Kidney tubule cell (primary cell): ENCODE data around the gene RHOV.
"Not testable (repeated sequence)": the region's sequence is repeated elsewhere in the genome, so short reads cannot be mapped to it uniquely, and the experiment has no call there.

ENCODE experiments used
- DNase-seq: peaks from one replicate; pipeline ENCODE4 v3.0.0-alpha.2; 2018; ENCODE audit warnings: low spot score

Gene RHOV

DNA sequence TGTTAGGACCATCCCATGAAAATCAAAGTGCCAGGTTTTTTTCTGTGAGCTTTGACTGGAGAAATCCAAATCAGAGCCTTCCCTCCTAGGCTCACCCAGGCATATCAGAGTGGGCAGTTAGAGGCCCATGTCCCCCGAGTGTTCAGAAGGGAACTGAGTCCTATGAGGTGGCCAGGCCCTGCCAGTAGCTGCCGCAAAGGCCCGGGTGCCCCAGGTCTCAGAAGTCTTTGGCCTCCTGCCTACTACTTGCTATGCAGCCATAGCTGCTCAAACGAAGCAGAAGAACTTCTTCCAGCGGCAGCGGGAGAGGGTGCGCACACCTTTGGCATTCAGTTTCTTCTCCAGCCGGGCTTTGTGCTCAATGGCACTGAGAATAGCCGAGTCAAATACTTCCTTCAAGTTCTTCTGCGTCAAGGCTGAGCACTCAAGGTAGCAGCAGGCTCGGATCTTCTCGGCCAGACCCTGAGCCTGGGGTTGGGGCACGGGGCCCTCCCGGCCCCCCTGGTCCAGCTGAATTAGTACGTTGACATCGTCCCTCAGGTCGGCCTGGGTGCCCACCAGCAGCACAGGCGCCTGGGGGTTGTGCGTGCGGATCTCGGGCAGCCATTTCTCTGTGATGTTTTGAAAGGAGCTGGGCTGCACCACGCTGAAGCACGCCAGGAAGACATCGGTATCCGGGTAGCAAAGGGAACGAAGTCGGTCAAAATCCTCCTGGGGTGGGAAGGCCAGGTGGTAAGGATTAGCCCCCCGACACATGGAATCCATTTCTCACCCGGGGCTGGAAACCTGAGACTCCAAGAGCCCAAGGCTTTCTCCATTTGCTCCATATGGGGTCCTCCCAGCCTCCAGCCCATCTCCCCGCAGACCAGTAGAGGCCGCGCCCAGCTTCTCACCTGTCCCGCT, 992 bp downstream of the RHOV start:
- no peak for DNase-seq

DNA sequence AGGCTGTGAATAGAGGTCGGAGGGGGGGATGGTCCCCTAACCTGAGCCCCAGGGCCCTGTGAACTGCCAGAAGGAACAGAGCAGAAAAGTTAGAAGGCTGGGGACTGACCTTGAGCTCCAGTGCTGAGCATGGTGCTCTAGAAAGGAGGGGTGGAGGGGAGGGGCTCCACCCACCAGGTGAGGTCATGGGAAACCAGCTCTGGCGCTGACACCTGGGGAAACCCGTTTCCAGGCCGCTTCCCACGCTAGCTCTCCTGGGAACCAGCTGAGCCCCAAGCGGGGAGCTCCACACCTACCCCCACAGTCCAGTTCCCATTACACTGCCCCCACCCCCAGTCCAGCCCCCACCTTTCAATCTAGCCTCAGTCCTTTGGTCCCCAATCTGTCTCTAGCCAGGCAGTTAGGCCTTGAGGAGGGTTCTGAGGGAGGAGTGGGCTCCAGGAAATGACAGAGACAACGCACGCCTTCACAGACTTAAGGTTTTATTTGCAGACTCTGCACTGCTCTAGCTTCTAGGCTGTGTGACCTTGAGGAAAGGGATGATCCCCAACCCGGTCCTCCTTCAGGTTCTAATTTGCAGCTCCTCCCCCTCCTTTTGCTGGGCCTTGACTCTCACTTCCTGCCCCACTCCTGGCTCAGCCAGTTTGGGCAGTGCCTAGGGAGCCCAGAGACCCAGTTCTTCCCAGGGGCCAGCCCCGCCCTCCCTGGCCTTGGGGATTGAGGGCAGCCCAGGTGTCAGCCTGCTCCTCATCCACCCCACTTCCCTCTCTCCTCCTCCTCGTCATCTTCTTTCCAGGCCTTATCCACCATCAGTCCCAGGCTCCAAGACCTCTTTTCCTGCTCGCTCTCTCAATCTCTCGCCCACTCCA, 2.1 kb downstream of the RHOV start:
- peak; percentile 68 for DNase-seq

- no peak for DNase-seq
Observed at GRCh38 chr15:40870716-40871115, 3.3 kb downstream of the RHOV start.

DNA sequence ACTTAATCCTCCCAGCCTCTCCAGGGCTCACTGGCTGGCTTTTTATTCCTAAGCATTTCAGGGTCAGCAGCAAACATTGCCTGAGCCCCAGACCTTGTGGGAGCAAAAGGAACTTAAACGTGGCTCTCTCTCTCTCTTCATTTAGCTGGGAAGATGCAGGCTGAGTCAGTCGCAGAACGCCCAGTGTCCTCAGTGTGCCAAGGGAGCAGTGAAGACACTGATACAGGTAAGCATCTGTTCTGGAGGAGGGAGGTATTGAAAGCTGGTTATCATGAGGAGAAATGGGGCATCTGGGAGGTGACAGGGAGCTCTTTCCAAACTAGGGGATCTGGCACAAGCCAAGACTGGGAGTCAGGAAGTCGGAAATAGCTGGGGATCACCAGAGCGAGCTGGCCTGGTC, 4.3 kb downstream of the RHOV start:
- DNase-seq = no peak

DNA sequence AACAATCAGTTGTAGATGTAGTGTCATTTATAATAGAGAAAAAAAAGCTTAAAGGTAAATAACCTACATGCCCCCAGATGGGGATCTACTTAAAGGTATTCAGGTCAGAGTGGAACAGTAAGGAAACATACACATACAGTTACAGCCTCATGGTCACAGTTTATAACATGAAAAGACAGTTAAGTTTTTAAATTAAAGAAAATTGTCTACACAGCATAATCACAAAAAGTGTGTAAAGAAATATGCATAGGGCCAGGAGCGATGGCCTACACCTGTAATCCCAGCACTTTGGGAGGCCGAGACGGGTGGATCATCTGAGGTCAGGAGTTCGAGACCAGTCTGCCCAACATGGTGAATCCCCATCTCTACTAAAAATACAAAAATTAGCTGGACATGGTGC, 6.8 kb downstream of the RHOV start:
- no peak for DNase-seq

DNA sequence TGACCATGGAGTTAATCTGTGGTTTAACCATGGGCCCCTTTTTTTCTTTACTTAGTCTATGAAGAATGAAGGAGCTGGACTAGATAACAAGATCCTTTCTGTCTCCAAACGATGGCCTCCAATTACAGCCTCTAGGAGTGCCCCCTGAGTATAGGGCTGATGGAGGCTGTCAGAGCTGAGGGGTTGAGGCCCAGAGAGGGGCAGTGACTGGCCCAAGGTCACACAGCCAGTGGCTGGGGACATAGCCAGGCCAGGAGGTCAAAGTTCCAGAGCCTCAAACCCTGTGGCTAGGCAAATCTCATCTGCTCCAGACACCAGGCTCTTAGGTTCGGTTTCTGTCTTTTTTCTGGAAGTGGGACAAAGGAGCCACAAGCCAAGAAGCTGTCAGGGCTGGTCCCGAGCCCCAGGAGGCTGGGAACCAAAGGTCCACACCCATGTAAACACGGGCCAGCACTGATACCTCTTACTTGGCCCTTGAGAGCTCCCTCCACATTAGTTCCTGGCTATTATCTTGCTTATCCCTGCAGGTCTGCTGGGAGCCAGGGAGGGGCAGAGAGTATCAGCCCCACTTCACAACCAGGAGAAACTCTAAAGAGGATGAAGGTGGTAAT, 10.3 kb downstream of the RHOV start:
- no peak for DNase-seq

- not testable (repeated sequence) for DNase-seq
Observed at GRCh38 chr15:40861147-40861546, 12.9 kb downstream of the RHOV start.

DNA sequence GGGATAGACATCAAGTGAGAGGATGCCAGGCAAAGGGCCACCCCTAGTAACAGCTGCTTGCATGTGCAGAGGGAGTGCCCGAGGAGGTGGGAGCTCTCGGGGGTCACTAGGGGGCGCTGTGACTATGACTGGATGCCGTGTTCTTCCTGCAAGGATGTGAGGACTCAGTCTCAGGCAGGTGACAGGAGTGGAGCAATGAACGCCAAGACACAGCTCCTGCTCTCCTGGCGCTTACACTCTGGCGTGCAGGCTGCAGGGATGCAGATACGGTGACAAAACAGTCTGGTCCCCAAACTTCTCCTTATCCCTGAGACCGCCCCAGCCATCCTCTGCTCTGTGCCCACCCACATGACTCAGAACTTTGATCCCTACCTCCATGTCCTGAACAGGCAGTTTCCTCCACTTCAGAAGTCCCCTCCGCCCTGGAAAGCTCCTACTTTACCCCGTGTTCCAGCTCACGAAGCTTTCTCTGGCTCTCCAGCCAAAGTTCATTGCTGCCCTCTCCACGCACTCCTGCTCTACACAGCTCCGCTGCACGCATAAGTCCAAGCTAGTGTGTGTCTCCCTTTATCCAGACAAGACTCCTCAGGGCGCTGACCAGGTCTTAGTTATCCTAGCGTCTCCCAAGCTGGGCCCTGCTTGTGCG, 14.7 kb downstream of the RHOV start:
- peak; percentile 87 for DNase-seq

DNA sequence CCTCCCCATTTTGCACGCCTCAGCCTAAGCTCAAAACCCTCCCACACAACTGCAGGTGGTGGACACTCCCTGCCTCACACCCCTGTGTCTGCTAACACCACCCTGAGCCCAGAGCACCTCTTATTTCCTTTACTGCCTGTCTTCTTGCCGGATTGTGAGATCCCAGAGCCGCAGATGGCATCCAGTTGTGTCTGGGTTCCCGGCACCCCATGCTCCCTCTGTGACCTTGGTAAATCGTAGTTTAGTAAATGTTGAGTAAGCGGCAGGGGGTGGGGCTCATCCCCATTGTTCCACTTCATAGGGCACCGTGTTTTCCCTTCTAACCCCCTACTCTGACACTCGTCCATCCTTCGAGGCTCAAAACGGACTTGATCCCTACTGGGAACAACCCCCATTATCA, 15.3 kb downstream of the RHOV start:
- DNase-seq = no peak

DNA sequence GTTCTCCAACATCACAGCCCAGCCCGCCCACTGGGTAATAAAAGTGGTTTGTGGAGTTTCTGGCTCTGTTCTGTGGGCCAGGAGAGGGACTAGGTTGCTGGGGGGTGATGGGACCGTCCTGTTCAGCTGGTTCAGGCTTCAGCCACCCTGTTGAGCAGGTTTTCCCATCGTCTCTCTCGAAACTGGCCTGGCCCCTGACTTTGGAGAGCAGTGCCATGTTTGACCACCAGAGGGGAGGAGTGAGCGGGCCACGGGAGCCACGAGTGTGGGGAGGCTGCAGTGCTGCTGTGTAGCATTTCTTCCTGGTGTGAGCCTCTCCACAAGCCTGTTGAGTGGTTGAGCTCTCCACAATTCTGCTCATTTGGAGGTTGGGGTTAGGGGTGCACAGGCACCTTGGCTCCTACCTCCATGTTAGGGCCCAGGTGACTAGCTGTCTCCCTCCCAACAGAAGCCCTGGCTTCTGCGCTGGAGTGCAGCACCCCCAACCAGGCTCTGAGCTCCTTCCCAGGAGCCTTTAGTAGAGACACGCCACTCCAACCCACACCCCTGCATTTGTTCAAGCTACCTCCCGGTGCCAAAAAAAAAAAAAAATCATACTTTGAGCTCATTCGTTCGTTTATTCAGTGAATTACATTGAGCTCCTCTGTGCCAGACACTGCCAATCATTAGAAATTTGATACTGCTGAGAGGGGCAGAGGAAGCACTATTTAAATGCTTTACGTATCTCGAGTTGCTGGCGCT, 16.3 kb downstream of the RHOV start:
- peak; percentile 74 for DNase-seq

DNA sequence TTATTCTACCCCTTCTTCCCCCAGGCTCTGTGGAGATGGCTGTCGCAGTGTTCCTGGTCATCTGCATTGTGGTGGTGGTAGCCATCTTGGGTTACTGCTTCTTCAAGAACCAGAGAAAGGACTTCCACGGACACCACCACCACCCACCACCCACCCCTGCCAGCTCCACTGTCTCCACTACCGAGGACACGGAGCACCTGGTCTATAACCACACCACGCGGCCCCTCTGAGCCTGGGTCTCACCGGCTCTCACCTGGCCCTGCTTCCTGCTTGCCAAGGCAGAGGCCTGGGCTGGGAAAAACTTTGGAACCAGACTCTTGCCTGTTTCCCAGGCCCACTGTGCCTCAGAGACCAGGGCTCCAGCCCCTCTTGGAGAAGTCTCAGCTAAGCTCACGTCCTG, 17.3 kb downstream of the RHOV start:
- DNase-seq = no peak

DNA sequence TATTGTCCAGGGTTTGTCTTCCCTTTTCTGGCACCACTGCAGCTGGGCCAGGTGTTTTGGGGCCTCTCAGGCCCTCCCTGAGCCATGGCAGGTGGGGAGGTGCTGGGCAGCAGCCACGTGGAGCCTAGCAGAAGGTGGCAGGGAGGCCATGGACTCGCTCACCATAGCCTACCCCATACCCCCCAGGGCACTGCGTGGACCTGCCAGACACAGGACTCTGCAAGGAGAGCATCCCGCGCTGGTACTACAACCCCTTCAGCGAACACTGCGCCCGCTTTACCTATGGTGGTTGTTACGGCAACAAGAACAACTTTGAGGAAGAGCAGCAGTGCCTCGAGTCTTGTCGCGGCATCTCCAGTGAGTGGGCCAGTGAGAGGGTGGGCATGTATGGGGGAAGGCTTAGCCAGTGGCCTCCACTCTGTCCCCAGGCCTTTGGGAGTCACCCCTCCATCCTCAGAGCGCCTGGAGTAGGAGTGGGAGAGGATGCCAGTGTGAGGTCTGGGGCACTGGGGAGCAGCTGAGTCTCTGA, 18.3 kb downstream of the RHOV start:
- DNase-seq = no peak

GRCh38 chr15:40854161-40854560, 19.9 kb downstream of the RHOV start:
- no peak for DNase-seq

GRCh38 chr15:40853241-40853890, 20.7 kb downstream of the RHOV start:
- DNase-seq = no peak

- no peak for DNase-seq
Observed at GRCh38 chr15:40852529-40852928, 21.5 kb downstream of the RHOV start.

- no peak for DNase-seq
Observed at GRCh38 chr15:40850576-40851112, 23.4 kb downstream of the RHOV start.

DNA sequence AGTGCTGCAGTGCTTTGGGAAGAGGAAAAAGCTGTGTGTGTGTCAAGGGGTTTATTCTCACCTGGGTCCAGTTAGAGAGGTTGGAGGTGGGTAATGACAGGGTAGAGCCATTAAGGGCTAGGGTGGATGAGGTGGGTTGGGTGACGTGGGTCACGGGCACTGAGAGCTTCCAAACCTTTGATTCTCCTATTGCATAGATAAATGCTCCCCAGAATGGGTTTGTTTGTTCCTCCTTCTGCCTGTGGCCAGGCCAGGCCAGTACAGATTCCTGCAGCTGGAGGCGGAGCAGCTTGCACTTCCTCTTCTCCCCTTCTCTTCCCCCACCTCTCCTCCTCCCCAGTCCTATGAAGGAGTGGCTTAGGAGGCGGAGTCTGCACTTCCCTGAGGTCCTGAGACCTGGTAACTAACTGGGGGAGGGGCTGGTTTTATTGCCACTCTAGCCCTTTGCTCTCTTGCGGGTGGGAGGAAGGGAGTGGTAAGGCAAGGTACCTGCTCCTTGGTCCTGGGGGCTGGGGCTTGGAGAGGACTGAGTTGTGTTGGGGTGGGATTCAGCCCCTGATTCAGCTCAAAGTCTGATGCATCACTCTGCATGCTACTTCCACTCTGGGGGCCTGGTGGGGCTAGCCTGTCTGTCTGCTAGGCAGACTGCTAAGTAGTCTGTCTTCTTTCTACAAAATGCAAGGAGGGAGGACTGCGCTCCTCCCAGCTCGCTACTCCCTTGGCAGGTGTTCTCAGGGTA, 26.6 kb downstream of the RHOV start:
- DNase-seq = peak; percentile 89

- DNase-seq = peak; percentile 74
Observed at GRCh38 chr15:40846841-40847222, 27.2 kb downstream of the RHOV start.

DNA sequence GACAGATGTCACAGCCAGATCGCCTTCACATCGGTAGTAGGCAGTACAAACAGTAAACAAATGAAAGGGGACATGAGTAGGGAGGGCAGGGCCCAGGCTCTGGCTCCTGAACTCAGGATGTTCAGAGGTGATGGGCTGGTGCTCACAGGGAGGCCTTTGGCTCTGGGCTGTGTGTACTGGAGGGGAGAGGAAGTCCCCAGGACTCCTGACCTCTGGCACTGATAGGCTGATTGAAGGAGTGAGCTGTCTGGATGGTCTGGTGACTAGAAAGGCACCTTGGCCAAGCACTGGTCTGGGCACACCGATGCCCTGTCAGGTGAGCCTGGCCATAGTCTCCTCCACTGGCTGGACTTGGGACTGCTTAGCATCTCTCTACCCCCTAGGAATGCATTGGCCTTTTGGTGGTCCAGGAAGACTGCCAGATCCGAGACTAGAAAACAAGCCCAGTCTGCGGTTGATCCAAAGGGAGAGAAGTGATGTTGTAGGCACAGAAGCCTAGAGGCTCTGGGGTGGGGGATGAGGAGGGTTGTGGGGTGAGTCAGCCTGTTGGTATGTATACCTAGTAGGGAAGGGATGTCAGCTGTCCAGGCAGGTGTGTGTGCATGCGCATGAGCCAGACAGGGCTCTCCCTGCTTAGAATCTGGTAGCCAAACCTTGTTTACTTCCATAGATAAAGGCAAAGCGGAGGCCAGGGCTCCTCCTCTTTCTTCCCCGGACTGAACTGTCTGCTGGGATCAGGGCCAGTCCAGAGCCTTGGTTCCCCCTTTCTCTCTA, 28.3 kb downstream of the RHOV start:
- peak; percentile 94 for DNase-seq
